Astrocyte (in vitro differentiated cells and primary cell): ENCODE data around the gene OSBPL1A. TPM values are rescaled to one million over a fixed set of nuclear protein-coding genes. Genes with fewer than 3 reads are reported as not detected.

ENCODE experiments used
- DNase-seq: peaks from one replicate; pipeline ENCODE4 v3.0.0-alpha.2; 2010; ENCODE audit warnings: low read depth
- FAIRE-seq: peaks from 2 replicates; lab custom pipeline; 2011; peaks lifted over from hg19 to GRCh38; lab: Jason Lieb, UNC
- H2AFZ ChIP-seq: 2 replicates; pipeline ENCODE4 v1.6.0; 2012; ENCODE audit warnings: low read depth, low read length, inconsistent platforms
- H3K27ac ChIP-seq: 2 replicates; pipeline ENCODE4 v1.5.1; 2011; ENCODE audit warnings: low read depth, low read length, inconsistent platforms
- H3K27me3 ChIP-seq: 2 replicates; pipeline ENCODE4 v1.6.0; 2011; ENCODE audit warnings: low read length, inconsistent platforms; ENCODE audit not compliant: insufficient read depth
- H3K36me3 ChIP-seq: 2 replicates; pipeline ENCODE4 v1.5.1; 2011; ENCODE audit warnings: low read length, inconsistent platforms; ENCODE audit not compliant: insufficient read depth
- H3K4me1 ChIP-seq: 2 replicates; pipeline ENCODE4 v1.5.1; 2011; ENCODE audit warnings: low read length, inconsistent platforms; ENCODE audit not compliant: insufficient read depth
- H3K4me2 ChIP-seq: 2 replicates; pipeline ENCODE4 v1.6.0; 2012; ENCODE audit warnings: low read length, inconsistent platforms
- H3K4me3 ChIP-seq: 2 replicates; pipeline ENCODE4 v1.5.1; 2011; ENCODE audit warnings: low read depth, mild to moderate bottlenecking, low read length, inconsistent platforms; ENCODE audit not compliant: insufficient read depth
- H3K79me2 ChIP-seq: 2 replicates; pipeline ENCODE4 v1.6.0; 2012; ENCODE audit warnings: mild to moderate bottlenecking, low read length, inconsistent platforms; ENCODE audit not compliant: insufficient read depth
- H3K9ac ChIP-seq: 2 replicates; pipeline ENCODE4 v1.6.0; 2012; ENCODE audit warnings: mild to moderate bottlenecking, low read length, inconsistent platforms
- H3K9me3 ChIP-seq: 2 replicates; pipeline ENCODE4 v1.5.1; 2012; ENCODE audit warnings: low read depth, mild to moderate bottlenecking, low read length, inconsistent platforms; ENCODE audit not compliant: insufficient read depth
- H4K20me1 ChIP-seq: 2 replicates; pipeline ENCODE4 v1.6.0; 2012; ENCODE audit warnings: low read length, inconsistent platforms; ENCODE audit not compliant: insufficient read depth
- H3K27ac Mint-ChIP-seq: one replicate; pipeline ENCODE4 v1.8.0; 2021; ENCODE audit warnings: mild to moderate bottlenecking, mixed read lengths; ENCODE audit not compliant: unreplicated experiment
- H3K27me3 Mint-ChIP-seq: one replicate; pipeline ENCODE4 v1.8.0; 2021; ENCODE audit warnings: low read depth, mixed read lengths; ENCODE audit not compliant: unreplicated experiment
- H3K36me3 Mint-ChIP-seq: one replicate; pipeline ENCODE4 v1.8.0; 2021; ENCODE audit warnings: low read depth, mixed read lengths; ENCODE audit not compliant: unreplicated experiment
- H3K4me1 Mint-ChIP-seq: one replicate; pipeline ENCODE4 v1.8.0; 2021; ENCODE audit warnings: low read depth, mixed read lengths; ENCODE audit not compliant: unreplicated experiment
- H3K4me3 Mint-ChIP-seq: one replicate; pipeline ENCODE4 v1.8.0; 2021; ENCODE audit warnings: mild to moderate bottlenecking, moderate library complexity, mixed read lengths; ENCODE audit not compliant: unreplicated experiment
- H3K9me3 Mint-ChIP-seq: one replicate; pipeline ENCODE4 v1.8.0; 2021; ENCODE audit warnings: mild to moderate bottlenecking, mixed read lengths; ENCODE audit not compliant: unreplicated experiment
- CTCF ChIP-seq: IDR thresholded peaks from 2 replicates; pipeline ENCODE4 v1.5.1; 2011; ENCODE audit warnings: low read depth, mild to moderate bottlenecking, inconsistent platforms, low read length, moderate library complexity; ENCODE audit not compliant: insufficient read depth
- EZH2 ChIP-seq: IDR thresholded peaks from 2 replicates; pipeline ENCODE4 v1.6.1; 2012; ENCODE audit warnings: mild to moderate bottlenecking, low read length, inconsistent platforms; ENCODE audit not compliant: insufficient read depth
- total RNA-seq: library from RNA; stranded (reverse); gene quantifications from 2 replicates; pipeline ENCODE4 v1.2.1, GENCODE V29; 2021

Gene OSBPL1A
- total RNA-seq, 1 donor from 2014 or later: 27.7 TPM

DNA sequence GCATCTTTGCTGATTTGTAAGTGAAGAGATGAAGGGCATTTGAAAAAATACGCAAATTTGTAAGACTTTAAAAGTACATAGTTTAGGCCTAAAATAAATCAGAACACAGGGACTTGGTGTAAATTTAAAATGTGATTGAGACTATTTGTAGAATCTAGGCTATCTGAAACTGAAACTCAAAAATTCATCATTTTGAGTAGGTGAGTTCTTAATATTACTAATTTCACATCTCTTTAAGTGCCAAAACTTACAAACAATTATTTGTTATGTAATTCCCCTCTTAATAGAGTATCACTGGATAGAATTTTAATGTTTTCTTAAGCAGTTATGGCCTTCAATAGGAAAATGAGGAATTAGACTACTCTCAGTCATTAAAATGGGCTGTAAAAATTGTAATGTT is 48.8 kb upstream of the OSBPL1A start:
- no peaks in the 10 kb centered on the region for H3K4me1 ChIP-seq
- H2AFZ ChIP-seq: no peak overlapping the region
- Mint-ChIP-seq H3K36me3 (peaks cover 5% of the 10 kb centered on the region), H3K9me3 (no peaks in the 10 kb centered on the region), H3K4me3 (no peak overlapping the region), H3K27me3 (no peaks in the 10 kb centered on the region), H3K27ac (no peak overlapping the region), H3K4me1 (peaks cover 6% of the 10 kb centered on the region)
- no peak for TF ChIP-seq EZH2
- TF ChIP-seq CTCF: no peak
- DNase-seq (no peak), FAIRE-seq (no peak)
- no peak overlapping the region for H3K4me2 ChIP-seq
- H3K9ac ChIP-seq: no peak overlapping the region
- no peaks in the 10 kb centered on the region for H3K27me3 ChIP-seq
- H3K79me2 ChIP-seq: no peaks in the 10 kb centered on the region
- H3K36me3 ChIP-seq: peaks cover 48% of the 10 kb centered on the region
- no peaks in the 10 kb centered on the region for H3K9me3 ChIP-seq
- no peak overlapping the region for H3K27ac ChIP-seq
- H4K20me1 ChIP-seq: no peaks in the 10 kb centered on the region
- no peak overlapping the region for H3K4me3 ChIP-seq

DNA sequence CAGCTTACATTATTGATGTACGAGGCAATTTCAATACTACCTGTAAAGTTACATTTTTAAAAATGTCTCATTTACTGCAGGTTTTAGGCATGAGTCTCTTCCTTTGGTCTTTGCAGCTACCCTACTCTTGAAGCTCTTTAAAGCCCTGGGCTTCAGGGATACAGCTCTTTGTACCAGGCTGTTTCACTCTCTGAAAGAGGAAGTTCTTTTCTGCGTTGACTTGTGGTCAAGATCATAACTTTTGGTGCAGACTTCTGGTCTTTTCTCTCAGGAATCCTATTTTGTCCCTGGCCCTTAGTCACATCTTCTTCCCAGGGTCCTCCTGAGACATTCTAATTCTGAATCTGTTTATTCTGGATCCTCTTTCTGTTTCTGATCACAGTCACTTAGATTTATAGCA is 46.2 kb upstream of the OSBPL1A start:
- Mint-ChIP-seq H3K4me1 (peaks cover 6% of the 10 kb centered on the region), H3K27me3 (no peaks in the 10 kb centered on the region), H3K27ac (peak overlapping the region; percentile 66), H3K9me3 (no peaks in the 10 kb centered on the region), H3K4me3 (no peak overlapping the region), H3K36me3 (peaks cover 8% of the 10 kb centered on the region)
- no peaks in the 10 kb centered on the region for H3K27me3 ChIP-seq
- H3K79me2 ChIP-seq: no peaks in the 10 kb centered on the region
- H3K4me1 ChIP-seq: no peaks in the 10 kb centered on the region
- H3K9ac ChIP-seq: no peak overlapping the region
- no peak for DNase-seq
- peak; percentile 34 for FAIRE-seq
- H3K27ac ChIP-seq: no peak overlapping the region
- H3K4me3 ChIP-seq: no peak overlapping the region
- H3K9me3 ChIP-seq: no peaks in the 10 kb centered on the region
- no peak for TF ChIP-seq EZH2
- TF ChIP-seq CTCF: no peak
- H4K20me1 ChIP-seq: no peaks in the 10 kb centered on the region
- no peak overlapping the region for H2AFZ ChIP-seq
- no peak overlapping the region for H3K4me2 ChIP-seq
- H3K36me3 ChIP-seq: peaks cover 33% of the 10 kb centered on the region

DNA sequence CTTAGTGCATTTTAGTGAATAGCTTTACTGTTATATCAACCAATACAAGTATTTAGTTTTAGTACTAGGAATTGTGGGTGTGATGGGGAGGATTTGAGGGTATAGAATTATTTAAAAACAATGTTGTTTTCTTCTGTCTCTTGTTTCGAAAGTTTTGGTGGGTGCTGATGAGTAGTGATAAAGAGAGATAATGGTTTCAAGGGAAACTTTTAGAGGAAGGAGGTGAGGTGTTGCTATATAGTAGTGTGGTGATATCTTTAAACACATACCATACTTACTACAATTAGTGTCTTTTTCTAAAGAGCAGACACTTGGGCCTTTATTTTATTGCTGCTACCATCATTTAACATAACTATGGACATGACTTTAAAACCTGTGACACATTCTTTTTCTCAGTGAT is 39.3 kb upstream of the OSBPL1A start:
- Histone ChIP-seq H3K79me2 (no peaks in the 10 kb centered on the region), H3K4me1 (no peaks in the 10 kb centered on the region), H3K27me3 (no peaks in the 10 kb centered on the region), H3K9ac (no peak overlapping the region), H3K27ac (no peak overlapping the region), H4K20me1 (no peaks in the 10 kb centered on the region), H3K9me3 (no peaks in the 10 kb centered on the region), H2AFZ (no peak overlapping the region), H3K4me2 (no peak overlapping the region), H3K4me3 (no peak overlapping the region), H3K36me3 (peaks cover 9% of the 10 kb centered on the region)
- TF ChIP-seq EZH2: no peak
- TF ChIP-seq CTCF: no peak
- no peaks in the 10 kb centered on the region for H3K4me1 Mint-ChIP-seq
- no peaks in the 10 kb centered on the region for H3K27me3 Mint-ChIP-seq
- no peak overlapping the region for H3K4me3 Mint-ChIP-seq
- H3K9me3 Mint-ChIP-seq: no peaks in the 10 kb centered on the region
- no peak for DNase-seq
- peak; percentile 9 for FAIRE-seq
- peaks cover 8% of the 10 kb centered on the region for H3K36me3 Mint-ChIP-seq
- no peak overlapping the region for H3K27ac Mint-ChIP-seq
